Measurements from ENCODE around the gene KLK7. TPM values are rescaled to one million over a fixed set of nuclear protein-coding genes. Genes with fewer than 3 reads are reported as not detected.
A peak's percentile ranks its signal among the peaks of the same experiment; 100 is the strongest.

Gene KLK7
- total RNA-seq, 1 donor from 2014 or later, result not detected

DNA sequence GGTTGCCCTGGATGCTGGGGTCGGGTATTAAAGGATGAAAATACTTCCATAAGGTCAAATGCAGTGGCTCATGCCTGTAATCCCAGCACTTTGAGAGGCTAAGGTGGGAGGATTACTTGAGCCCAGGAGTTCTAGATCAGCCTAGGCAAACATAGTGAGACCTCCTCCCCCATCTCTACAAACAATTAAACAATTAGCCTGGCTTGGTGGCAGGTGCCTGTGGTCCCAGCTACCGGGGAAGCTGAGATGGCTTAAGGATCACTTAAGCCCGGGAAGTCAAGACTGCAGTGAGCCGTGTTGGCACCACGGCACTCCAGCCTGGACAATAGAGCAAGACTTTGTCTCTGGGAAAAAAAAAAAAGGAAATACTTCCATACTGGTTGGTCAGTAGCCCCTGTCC lies 41.2 kb upstream of the KLK7 start:
- no peak overlapping the region for H3K27ac ChIP-seq

DNA sequence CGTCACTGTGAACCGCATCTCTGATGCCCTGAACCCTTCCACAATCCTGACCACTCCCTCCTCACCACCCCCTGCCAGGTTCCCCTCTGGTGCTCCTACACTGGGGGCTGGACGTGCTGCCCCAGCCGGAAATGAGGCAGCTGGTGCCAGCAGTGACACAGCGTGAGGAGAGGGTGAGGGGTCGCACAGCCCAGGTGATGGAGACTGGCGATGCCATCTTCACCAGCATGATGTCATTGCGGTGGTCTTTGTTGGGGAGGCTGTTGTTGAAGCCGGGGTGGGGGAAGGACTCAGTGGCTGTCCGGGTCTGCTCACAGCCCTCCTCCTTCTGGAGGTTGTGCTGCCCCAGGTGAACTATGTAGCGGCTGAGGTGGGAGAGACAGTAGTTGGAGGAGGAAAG lies 40.2 kb upstream of the KLK7 start:
- intact Hi-C loops (cut with DNase I), result no loop called here
- no peaks in the 10 kb centered on the region for H3K9me3 ChIP-seq
- H3K27me3 ChIP-seq (ENCODE audit: low read depth), result peaks cover 65% of the 10 kb centered on the region
- H3K27ac ChIP-seq, result no peak overlapping the region
- no peak overlapping the region for H3K4me3 ChIP-seq
- peaks cover 10% of the 10 kb centered on the region for H3K4me1 ChIP-seq
- no peaks in the 10 kb centered on the region for H3K36me3 ChIP-seq
- DNase-seq (no peak), ATAC-seq (no peak)
- TF ChIP-seq, protein P1, sequence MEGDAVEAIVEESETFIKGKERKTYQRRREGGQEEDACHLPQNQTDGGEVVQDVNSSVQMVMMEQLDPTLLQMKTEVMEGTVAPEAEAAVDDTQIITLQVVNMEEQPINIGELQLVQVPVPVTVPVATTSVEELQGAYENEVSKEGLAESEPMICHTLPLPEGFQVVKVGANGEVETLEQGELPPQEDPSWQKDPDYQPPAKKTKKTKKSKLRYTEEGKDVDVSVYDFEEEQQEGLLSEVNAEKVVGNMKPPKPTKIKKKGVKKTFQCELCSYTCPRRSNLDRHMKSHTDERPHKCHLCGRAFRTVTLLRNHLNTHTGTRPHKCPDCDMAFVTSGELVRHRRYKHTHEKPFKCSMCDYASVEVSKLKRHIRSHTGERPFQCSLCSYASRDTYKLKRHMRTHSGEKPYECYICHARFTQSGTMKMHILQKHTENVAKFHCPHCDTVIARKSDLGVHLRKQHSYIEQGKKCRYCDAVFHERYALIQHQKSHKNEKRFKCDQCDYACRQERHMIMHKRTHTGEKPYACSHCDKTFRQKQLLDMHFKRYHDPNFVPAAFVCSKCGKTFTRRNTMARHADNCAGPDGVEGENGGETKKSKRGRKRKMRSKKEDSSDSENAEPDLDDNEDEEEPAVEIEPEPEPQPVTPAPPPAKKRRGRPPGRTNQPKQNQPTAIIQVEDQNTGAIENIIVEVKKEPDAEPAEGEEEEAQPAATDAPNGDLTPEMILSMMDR (IDR thresholded peaks at IDR 0.05), result no peak

More for the DNA sequence above, 41.2 kb upstream of the KLK7 start:
- TF ChIP-seq, protein P1 (IDR thresholded peaks at IDR 0.05), result no peak
- H3K9me3 ChIP-seq, result no peaks in the 10 kb centered on the region
- intact Hi-C loops (cut with DNase I), result no loop called here
- DNase-seq, result no peak
- no peaks in the 10 kb centered on the region for H3K36me3 ChIP-seq
- H3K27me3 ChIP-seq (ENCODE audit: low read depth), result peaks cover 62% of the 10 kb centered on the region
- no peaks in the 10 kb centered on the region for H3K4me1 ChIP-seq
- ATAC-seq, result no peak
- H3K4me3 ChIP-seq, result no peak overlapping the region

DNA sequence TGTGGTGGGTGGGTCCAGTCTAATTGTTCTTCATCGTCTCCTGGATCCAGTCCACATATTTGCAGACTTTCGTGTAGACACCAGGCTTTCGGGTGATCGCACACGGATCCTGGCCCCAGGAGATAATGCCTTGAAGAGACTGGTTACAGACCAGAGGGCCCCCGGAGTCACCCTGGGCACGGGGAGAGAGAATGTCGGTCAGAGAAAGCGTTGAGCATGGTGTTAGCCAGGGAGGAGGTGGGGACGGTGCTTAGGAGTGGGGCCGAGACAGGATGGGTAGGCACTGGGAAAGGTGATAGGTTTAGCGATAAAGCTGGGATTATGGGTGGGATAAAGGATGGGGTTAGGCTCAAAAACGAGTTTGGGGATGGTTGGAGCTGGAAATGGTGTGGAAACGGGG lies 38.8 kb upstream of the KLK7 start:
- no peaks in the 10 kb centered on the region for H3K36me3 ChIP-seq
- ATAC-seq (no peak), DNase-seq (no peak)
- H3K9me3 ChIP-seq, result no peaks in the 10 kb centered on the region
- no peak overlapping the region for H3K4me3 ChIP-seq
- intact Hi-C loops (cut with DNase I), result no loop called here
- no peak overlapping the region for H3K27ac ChIP-seq
- H3K27me3 ChIP-seq (ENCODE audit: low read depth), result peaks cover 67% of the 10 kb centered on the region
- peaks cover 13% of the 10 kb centered on the region for H3K4me1 ChIP-seq
- TF ChIP-seq, protein P1 (IDR thresholded peaks at IDR 0.05), result no peak

DNA sequence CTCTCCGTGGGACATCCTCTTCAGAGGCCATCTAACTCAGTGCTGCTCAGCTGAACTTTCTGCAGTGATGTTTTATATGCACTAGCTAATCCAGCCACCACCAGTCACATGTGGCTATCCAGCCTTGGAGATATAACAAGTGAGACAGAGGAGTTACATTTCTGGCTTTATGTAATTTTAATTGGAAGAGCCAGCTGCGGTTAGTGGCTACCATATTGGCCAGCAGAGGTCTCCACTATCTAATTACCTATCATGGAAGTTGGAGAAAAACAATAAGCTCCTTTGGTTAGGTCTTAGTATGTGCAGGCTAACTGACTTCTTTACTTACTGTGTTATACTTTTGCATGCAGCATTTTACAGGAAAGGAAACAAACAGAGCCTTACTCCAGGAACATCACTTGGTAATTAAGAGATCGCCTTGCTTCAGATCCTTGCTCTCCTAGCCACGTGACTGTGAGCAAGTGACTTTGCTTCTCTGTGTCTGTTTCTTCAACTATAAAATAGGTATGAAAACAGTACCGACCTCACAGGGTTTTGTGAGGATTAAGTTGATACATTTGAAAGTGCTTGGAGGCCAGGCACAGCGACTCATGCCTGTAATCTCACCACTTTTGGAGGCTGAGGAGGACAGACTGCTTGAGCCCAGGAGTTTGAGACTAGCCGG lies 37.4 kb upstream of the KLK7 start:
- DNase-seq, result no peak
- TF ChIP-seq, protein P1 (IDR thresholded peaks at IDR 0.05), result peak; percentile 66
- Histone ChIP-seq H3K4me3 (no peak overlapping the region), H3K36me3 (no peaks in the 10 kb centered on the region), H3K9me3 (no peaks in the 10 kb centered on the region), H3K27me3 (ENCODE audit: low read depth) (peaks cover 68% of the 10 kb centered on the region), H3K27ac (no peak overlapping the region), H3K4me1 (peaks cover 18% of the 10 kb centered on the region)
- intact Hi-C loops (cut with DNase I), result no loop called here
- peak; percentile 33 to 40 for ATAC-seq

DNA sequence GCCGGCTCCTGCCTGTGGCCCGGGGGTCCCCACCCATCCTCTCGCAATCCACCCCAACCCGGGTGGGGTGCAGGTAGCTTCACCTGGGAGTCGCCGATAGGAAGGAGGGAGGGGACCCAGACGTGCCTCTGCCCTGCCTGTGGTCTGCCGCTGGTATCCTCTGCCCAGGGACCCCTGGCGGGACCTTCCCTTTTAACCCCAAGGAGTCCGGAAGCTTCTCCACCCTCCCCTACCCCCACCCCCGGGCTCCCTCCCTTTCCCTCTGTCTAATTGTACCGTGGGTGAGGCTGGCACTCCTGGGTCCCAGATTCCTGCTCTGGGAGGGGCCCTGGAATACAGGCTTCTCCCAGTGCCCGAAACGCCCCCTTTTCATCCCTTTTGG lies 35.8 kb upstream of the KLK7 start, which contains the start of gene KLK10:
Gene KLK10 (minus strand): TSS at position 166 of the 382 bp plus-strand sequence. CDS start 579 bp downstream, outside the sequence.
- intact Hi-C loops (cut with DNase I), result no loop called here
- DNase-seq (no peak), ATAC-seq (peak; percentile 3 to 45)
- Histone ChIP-seq H3K4me1 (peaks cover 18% of the 10 kb centered on the region), H3K27ac (peak within 1 kb of the TSS; percentile 41), H3K36me3 (no peaks in the 10 kb centered on the region), H3K9me3 (no peaks in the 10 kb centered on the region), H3K27me3 (ENCODE audit: low read depth) (peaks cover 66% of the 10 kb centered on the region), H3K4me3 (peak within 1 kb of the TSS; percentile 43)
- TF ChIP-seq, protein P1 (IDR thresholded peaks at IDR 0.05), result no peak

Measured in lower lobe of right lung (tissue), 2 donors.